OCI-M1 (cell line): ENCODE measurements around the gene UCP2.

ENCODE experiments used
- DNase-seq: peaks from one replicate; lab custom pipeline; 2025; lab: John Stamatoyannopoulos, UW

Gene UCP2, protein sequence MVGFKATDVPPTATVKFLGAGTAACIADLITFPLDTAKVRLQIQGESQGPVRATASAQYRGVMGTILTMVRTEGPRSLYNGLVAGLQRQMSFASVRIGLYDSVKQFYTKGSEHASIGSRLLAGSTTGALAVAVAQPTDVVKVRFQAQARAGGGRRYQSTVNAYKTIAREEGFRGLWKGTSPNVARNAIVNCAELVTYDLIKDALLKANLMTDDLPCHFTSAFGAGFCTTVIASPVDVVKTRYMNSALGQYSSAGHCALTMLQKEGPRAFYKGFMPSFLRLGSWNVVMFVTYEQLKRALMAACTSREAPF

DNA sequence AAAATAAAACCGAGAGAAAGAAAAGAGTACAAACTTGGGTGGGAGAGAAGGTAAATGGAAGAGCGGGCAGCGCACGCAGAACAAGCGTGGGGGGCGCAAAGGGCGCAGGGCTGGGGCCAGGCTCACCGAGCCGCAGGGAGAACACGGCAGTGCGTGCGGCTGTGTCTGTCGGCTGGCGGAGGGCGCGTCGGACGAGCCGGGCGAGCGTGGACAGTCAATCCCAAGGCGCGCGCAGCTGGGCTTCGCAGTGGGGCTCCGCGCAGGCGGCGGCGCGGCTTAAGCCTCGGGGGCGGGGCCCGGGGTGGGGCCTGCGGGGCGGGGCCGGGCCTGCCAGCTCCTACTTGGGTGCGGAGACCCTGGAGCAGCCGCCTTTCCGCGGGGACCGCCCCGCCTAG is at the start of gene UCP2:
UCP2 (minus strand) TSS at position 249 of the 395 bp plus-strand sequence. CDS start 4,465 bp downstream, outside the sequence.
- peak; percentile 100 for DNase-seq

DNA sequence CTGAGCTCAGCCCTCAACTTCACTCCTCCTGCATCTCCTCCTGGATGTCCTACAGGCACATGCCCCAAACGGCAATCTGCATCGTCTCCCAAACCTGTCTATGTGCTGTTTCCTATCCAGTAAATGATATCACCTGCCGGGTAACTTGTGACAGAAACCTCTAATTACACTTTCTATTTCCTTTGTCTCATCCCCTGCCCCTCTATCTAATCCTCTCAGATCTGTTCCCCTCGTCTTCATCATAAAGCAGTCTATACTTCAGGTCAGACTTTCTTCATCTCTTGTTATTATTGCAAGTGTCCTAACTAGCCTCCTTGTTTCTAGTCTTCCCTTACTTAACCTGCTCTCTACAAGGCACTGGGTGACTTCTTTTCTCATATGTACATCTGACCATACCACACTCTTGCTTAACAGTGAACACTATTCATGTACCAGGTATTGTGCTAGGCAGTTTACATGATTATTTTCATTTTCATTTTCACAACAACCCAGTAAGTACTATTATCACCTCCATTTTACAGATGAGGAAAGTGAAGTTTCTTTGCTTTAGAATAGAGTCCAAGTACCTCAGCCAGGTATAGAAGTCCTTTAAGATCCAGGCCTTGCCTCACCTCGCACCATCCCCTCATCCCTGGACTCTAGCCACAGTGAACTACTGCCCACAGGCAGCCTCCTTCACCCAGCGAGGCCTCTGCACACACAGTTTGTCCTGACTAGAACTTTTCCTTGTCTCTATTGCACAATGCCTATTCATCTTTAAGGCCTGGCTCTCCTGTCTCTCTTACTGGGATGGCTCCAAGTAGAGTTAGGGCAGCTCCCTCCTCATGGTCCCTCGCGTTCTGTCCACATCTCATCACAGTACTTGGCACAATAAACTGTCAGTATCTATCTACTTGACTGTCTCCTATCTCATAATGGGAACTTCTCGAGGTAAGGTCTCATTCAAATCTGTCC is 48.4 kb upstream of the UCP2 start:
- DNase-seq, result peak; percentile 50

DNA sequence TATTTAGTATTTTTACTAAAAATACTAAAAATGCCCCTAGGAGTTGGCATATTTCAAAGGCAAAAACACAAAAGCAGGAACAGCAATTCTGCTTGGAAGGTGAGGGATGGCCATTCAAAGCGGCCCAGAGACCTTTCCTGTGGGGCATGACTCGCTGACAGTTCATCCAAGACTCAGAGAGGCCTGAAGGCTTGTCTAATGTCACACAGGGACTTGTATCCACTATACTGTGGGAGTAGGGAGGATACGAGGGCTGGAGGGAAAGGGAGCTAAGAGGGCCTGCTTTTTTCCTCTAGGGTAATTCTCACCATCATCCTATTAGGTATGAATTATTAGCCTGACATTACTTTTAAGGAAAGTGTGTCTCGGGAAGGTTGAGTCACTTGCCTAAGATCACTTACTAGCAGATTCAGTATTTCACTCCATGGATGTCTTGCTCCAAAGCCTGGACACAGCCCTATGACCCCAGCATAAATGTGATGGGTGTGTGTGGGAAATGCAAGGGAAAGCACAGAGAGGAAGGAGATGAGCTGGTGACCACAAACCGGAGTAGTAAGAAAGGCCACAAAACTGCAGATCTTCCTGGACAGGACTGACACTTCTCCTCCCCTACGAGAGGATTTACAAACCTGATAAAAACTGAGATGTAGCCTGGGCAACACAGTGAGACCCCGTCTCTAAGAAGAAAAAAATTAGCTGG is 43.0 kb upstream of the UCP2 start:
- no peak for DNase-seq

DNA sequence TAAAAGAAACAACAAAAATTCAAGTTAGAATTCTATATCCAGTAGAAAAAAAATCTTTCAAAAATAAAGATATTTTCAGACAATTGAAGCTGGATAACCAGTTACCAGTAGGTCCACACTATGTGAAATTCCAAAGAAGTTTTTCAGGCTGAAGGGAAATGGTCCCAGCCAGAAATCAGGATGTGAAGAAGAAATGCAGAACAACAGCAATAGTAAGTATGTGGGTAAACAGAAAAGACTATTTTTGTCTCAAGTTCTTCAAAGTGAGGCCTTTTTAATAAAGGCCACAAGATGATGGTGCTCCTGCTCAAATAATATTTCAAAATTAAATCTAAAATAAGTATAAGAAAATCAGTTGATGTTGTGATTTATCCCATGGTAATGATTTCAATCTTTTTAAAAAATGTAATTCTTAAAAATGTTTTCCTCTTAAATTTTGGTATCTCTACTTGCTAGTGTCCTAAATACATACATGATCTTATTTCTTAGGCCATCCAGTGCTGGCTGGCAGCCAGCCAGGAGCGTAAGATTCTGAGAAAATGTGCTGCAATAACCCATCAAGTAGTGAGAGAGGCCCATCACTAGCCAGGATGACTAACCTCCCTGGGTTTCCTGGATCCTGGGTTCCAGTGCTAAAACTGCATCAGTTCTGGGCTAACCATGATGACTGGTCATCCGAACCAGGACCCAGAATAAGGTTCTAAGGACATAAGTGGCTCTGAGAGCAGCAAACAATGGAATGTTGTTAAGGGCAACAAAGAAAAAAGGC is 41.8 kb upstream of the UCP2 start:
- DNase-seq, result peak; percentile 94

DNA sequence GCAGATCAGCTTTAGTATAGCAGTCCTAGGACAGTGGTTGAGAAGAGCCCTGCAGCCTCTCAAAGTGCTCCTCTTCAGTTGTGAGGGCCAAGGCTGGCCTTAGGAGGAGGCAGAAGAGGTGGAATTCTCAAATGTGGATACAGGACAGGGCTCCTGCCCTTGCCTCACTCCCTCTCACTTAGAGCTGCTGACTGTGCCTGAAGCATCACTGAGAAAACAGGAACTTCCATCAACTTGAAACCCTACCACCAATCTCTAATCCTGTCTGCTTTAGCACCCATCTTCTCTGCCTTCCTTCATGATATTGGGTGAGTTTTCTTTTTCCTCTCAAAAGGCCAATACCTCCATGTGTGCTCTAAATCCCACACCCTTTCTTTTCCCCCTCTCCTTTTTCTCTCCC is 40.6 kb upstream of the UCP2 start:
- peak; percentile 44 for DNase-seq

DNA sequence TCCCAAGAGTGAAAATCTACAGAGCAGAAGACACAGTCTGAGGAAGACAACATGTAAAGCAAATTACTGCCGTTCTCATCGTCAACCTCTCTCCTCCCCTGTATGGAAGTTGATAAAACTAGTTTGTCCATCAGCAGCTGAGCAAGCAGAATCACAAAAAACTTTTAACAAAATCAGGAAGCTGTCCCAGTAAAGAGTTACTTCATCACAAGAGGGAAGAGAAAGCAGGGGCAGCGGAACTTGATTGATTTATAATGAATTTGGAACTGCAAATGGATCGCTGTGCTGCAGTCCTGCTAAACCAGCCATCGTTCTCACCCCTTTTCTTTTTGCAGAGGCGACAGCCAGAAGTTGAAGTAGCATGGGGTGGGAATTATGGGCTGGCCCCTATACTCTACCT is 39.9 kb upstream of the UCP2 start:
- DNase-seq, result no peak

DNA sequence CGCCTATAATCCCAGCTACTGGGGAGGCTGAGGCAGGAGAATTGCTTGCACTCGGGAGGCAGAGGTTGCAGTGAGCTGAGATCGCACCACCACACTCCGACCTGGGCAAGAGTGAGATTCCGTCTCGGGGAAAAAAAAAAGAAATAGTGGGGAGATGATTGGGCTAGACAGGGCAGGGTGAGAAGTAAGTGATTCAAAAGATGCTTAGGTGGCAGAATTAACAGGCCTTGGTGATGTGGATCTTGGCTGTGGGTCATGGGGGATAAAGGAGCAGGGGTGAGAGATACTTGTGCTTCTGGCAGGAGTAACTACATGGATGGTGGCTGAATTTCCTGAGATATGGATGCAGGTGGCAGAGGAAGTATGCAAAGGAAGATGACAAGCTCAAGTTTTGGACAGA is 39.4 kb upstream of the UCP2 start:
- DNase-seq, result no peak

DNA sequence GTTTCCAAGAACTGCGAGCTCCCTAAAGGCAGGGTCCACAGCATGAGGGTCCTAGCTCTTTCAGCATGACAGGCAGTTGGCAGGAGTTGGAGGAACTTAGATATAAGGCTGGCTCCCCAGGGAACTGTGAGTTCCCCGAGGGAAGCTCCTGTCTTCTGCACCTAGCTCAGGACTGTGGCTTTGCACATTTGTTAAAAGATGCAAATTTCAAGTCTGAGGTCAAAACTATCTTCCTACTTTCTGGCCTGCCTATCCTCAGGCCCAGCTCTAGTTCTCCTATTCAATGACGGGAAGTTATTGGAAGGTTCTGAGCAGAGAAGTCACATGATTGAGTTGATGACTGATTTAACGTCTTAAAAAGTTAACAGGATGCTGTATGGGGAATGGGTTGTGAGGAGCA is 37.9 kb upstream of the UCP2 start:
- DNase-seq, result no peak

DNA sequence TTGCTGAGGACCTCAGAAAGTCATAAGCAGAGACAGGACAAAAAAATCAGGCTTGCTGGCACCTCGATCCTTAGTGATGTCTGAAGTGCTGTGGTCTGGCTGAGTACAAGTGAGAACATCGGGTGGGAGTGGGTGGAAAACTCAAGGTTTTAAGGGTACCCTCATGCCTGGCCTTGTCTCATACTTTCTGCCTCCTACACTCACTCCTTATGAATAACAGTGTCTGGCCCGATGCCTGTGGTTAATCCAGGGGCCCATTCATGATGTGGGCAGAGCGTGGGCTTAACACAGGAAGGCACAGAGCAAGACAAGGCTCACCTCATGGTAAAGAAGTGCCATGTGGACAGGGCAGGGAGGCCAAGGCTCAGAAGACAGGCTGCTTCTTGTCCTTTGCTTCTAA is 37.2 kb upstream of the UCP2 start:
- DNase-seq, result no peak

DNA sequence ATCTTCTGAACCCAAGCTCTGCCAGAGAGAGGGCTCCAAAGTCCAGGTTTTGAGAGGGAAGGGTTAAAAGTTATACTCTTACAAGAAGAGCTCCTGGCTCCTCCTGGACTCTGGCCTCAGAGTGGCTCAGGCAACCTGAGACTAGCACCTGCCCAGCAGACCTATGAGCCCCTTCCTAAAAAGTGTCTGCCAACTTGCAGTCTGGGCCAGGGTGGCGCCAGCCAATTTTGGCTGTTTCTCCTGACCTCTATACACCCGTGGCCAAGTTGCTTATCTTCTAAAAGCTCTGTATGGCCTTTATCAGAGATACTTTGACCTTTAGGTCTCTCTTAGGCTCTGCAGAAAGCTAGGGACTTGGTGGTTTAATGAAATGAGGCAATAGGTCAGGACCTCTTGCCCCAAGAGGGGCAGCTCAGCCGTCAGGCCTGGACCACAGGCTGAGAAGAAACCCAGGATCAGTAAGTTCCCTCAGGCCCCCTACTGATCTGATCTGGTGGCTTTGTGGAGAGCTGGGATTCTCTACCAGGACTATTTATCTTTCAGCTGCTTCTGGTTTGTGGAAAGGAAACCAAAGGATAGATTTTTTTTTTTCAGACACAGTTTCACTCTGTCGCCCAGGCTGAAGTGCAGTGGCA is 36.6 kb upstream of the UCP2 start:
- DNase-seq, result peak; percentile 97

DNA sequence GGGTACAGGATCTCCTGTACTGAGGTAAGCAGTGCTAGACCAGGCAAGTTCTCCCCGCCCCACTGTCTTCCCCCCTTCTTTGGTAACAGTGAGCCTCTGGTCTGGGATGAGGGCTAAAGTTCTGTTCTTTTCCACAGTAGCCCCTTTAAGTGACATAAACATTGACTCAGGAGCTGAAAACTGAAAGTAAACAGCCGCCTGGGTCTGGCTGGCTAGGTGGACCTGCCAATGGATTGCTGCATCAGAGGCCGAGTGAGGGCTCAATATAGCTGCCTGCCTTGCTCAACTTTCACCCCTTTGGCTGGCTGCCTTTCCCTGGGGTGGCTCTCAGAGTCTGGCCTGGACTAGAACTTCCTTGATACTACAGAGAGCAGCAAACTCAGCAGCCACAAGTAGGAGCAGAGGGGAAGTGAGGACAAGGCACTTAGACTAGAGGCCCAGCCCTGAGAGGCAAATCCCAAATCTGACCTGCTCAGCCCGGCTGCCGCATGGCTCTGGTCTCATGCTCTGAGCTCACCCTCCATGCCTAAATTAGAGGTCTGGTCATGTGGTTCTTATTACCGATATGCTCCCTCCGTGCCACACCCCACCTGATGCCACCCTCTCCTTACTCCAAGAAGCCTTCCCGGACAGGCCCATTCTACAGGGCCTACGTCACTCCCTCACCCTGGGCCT is 35.8 kb upstream of the UCP2 start:
- peak; percentile 90 for DNase-seq

DNA sequence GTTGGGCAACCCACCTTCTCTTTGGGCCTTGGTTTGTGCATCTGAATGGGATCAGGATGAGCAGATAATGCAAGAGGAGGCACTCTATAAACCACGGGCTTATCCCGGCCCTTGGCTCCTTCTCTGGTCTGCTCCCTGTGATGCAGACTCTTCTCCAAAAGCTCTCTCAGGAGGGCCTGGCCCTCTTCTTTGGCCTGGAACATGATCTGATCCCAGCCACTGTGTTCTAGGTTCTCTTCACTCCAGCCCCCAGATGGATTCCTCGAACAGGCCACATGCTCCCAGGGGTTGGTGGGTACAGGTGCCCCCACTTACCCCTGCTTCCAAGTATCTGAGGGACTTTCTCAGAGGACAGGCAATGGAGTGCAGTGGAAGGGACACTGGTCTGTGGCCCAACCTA is 35.0 kb upstream of the UCP2 start:
- DNase-seq, result no peak

DNA sequence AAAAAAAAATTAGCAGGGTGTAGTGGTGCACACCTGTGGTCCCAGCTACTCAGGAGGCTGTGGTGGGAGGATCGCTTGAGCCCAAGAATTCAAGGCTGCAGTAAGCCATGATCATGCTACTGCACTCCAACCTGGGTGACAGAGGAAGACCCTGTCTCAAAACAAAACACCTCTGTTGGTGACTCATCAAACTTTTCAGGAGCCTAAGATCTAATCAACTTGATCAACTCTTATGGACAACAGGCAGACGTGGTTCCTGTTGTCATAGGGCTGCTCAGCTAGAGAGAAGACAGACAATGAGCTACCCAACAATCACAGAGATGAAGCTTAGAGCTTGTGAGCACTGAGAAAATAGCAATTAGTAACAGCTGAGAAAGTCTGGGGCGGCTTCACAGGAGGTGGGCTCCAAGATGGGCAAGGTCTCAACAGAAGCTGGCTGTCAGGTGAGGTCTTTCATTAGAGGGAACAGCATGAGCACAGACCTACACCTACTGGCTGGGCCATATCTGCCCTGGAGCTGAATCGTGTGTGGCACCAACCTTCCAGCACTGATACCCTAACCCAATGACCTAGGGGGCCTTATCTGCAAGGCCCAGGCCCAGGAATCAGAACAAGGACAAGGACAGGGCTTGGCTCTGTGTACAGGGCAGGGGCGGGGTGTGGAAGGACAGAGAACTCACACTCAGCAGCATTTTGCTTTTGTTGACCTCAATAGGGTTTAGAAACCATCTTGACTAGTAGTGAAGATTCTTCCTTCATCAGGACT is 33.5 kb upstream of the UCP2 start:
- DNase-seq, result peak; percentile 96

DNA sequence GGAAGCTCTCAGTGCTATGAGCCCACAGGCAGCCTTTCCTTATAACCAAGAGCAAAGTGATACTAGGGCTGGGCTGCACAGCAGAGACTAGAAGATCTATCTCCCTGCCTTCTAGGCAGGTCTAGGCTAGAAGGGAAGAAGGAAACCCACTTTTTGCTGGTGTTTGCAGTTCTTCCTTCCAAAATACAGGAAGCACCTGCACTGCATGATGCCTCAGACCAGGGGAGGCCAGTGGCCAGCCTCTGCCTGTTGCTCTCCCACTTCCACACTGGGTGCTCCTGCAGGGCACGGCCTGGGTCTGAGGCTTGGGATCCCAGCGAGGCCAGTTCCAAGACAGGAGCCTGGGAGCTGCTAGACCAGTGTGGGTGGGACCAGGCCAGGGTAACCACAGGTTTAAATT is 32.2 kb upstream of the UCP2 start:
- no peak for DNase-seq

DNA sequence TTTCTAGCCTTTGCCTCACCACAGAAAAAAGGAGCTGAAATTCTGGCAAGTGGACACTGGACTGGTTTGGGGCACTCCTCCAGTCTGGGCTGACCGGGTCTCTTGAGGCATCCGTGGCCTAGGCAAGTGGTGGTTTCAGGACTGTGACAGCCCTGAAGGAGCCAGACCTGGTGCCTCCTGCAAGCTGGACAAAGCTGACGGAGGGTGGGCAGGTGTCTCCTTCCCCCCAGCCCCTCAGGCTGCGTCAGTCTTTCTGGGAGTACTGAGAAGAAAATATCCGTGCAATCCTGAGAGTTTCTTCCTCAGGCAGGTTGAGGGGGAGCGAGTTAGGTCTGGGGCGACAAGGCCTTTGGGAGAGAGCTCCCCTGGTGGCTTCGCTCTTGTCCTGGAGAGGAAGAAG is 30.5 kb upstream of the UCP2 start:
- no peak for DNase-seq

DNA sequence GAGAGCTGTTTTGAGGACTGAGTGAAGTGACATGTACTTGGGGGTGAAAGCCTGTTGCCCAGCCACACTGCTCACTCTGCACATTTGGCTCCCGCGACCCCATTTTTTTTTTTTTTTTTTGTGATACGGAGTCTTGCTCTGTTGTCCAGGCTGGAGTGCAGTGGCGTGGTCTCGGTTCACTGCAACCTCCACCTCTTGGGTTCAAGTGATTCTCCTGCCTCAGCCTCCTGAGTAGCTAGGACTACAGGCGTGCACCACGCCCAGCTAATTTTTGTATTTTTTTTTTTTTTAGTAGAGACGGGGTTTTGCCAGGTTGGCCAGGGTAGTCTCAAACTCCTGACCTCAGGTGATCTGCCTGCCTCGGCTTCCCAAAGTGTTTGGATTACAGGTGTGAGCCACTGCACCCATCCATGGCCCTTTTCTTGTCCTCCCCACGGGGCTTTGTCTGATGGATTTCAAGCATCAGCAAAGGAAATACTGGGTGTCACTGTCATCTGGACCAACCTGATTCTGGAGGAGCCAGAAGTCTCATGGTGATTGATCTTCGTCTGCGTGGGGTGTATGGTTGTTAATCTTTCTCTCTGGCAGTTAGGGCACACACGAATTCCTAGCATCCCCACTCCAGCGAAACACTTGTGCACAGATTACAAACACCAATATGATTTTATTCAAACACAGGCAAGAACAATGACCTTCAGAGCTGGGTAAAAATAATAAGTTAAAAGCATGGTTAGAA is 29.6 kb upstream of the UCP2 start:
- no peak for DNase-seq

DNA sequence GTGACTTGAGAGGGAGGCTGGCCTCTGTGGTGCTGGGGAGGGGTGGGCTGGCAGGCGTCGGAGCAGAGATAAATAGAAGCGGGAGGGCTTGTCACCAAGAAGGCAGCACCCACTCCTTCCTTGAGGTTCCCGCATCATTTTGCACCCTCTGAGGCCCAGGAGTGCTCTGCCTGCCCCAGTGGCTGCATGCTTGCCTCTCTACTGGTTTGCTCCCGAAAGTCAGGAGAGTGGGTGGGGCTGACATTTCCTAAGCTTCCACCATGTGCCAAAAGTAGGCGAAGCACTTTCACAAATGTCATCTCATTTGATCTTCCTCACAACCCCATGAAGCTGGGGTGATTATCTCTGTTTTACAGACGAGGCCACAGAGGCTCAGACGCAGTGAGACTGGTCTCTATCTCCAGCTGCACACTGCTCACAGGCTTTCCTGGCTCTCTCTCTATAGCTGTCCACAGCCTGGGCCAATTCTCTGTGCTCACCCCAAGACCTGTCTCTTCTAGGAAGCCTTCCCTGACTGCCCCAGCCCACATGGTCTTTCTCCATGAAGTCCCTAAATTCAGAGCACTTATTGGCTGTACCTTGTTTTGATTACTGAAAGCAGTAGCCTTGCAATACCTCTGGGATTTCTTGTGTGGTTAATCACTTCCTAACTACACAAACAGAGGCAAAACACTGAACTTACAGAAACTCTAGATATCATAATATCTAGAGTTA is 28.9 kb upstream of the UCP2 start:
- peak; percentile 100 for DNase-seq
